PC-9 (cell line): ENCODE results near the gene DLGAP4. TPM values are rescaled to one million over a fixed set of nuclear protein-coding genes. Genes with fewer than 3 reads are reported as not detected.

Source experiments
- BruUV-seq: library from RNA; stranded (reverse); fragments of 400-500 nt; replicated peaks from 2 replicates; lab custom pipeline; 2021; lab: Mats Ljungman, UMichigan
- CTCF ChIA-PET: fragments of 300-600 bp; sonication (Branson Sonifier 250); formaldehyde crosslinking; loops from one replicate; lab custom pipeline; 2022; ENCODE audit warnings: antibody characterized with exemption; lab: Charles Lee
- POLR2A ChIA-PET: fragments of 300-600 bp; sonication (Branson Sonifier 250); formaldehyde crosslinking; loops from one replicate; lab custom pipeline; 2022; ENCODE audit warnings: antibody characterized with exemption; ENCODE audit not compliant: unreplicated experiment; lab: Charles Lee
- DNase-seq, 2 experiments: peaks; one replicate each; pipeline versions ENCODE4 v3.0.0 to v3.0.0-alpha.2; 2015 to 2022; ENCODE audit warnings: mixed read lengths in 1 of 2
- H2AFZ ChIP-seq: fragments of 200-600 bp; sonication (generic); 2 replicates; pipeline ENCODE4 v1.8.1; 2017; ENCODE audit warnings: antibody characterized with exemption
- H3F3A ChIP-seq: fragments of 200-600 bp; sonication (generic); 2 replicates; pipeline ENCODE4 v1.8.1; 2017; ENCODE audit warnings: antibody characterized with exemption, mild to moderate bottlenecking, low read depth; ENCODE audit not compliant: insufficient read depth
- H3K27ac ChIP-seq: fragments of 200-600 bp; sonication (generic); 2 replicates; pipeline ENCODE4 v1.6.1; 2016; ENCODE audit warnings: mixed run types
- H3K27me3 ChIP-seq: fragments of 200-600 bp; sonication (generic); 2 replicates; pipeline ENCODE4 v1.6.1; 2016; ENCODE audit warnings: low read depth, mixed run types; ENCODE audit not compliant: insufficient read depth
- H3K36me3 ChIP-seq: fragments of 200-600 bp; sonication (generic); 2 replicates; pipeline ENCODE4 v1.6.1; 2016; ENCODE audit warnings: low read depth, mixed run types
- H3K4me1 ChIP-seq: fragments of 200-600 bp; sonication (generic); replicated peaks from 2 replicates; pipeline ENCODE4 v1.6.1; 2016; ENCODE audit warnings: mixed run types; ENCODE audit not compliant: insufficient read depth
- H3K4me2 ChIP-seq: fragments of 200-600 bp; sonication (generic); 2 replicates; pipeline ENCODE4 v1.6.1; 2017; ENCODE audit warnings: mixed run types
- H3K4me3 ChIP-seq: fragments of 200-600 bp; sonication (generic); 2 replicates; pipeline ENCODE4 v1.6.1; 2016; ENCODE audit warnings: mixed run types
- H3K79me2 ChIP-seq: fragments of 200-600 bp; sonication (generic); 2 replicates; pipeline ENCODE4 v1.6.1; 2017; ENCODE audit warnings: low read depth, mixed run types
- H3K9me2 ChIP-seq: fragments of 200-600 bp; sonication (generic); 2 replicates; pipeline ENCODE4 v1.8.1; 2017; ENCODE audit warnings: mild to moderate bottlenecking; ENCODE audit not compliant: insufficient read depth
- H3K9me3 ChIP-seq: fragments of 200-600 bp; sonication (generic); 2 replicates; pipeline ENCODE4 v1.8.1; 2016; ENCODE audit warnings: low read depth; ENCODE audit not compliant: insufficient read depth
- H4K20me1 ChIP-seq: fragments of 200-600 bp; sonication (generic); 2 replicates; pipeline ENCODE4 v1.8.1; 2017; ENCODE audit not compliant: insufficient read depth
- CTCF ChIP-seq: fragments of 200-600 bp; sonication (generic); conservative IDR thresholded peaks from 2 replicates; pipeline ENCODE4 v1.6.1; 2017; ENCODE audit warnings: mixed run types, antibody characterized with exemption, mild to moderate bottlenecking, moderate library complexity
- EZH2 ChIP-seq: fragments of 200-600 bp; sonication (generic); IDR thresholded peaks from 2 replicates; pipeline ENCODE4 v1.8.0; 2017; ENCODE audit warnings: antibody characterized with exemption, low read depth
- intact Hi-C: fragments of 100-400 bp; cut with micrococcal nuclease; formaldehyde crosslinking; loops from one replicate; pipeline ENCODE4 v1.10.0; 2022; ENCODE audit not compliant: unreplicated experiment
- total RNA-seq: library from RNA; stranded (reverse); gene quantifications from 2 replicates; pipeline ENCODE4 v1.2.3, GENCODE V29; 2021

Gene DLGAP4
- total RNA-seq, 1 experiment from 2014 or later, result 62.6 TPM

GRCh38 chr20:36362978-36363713, 57.0 kb downstream of the DLGAP4 start:
- Histone ChIP-seq H3K27me3 (peaks cover 36% of the 10 kb centered on the region; the same call in 1 of the 2 replicates), H3F3A (no peaks in the 10 kb centered on the region), H3K9me2 (no peaks in the 10 kb centered on the region), H3K4me1 (no peaks in the 10 kb centered on the region), H3K36me3 (no peaks in the 10 kb centered on the region), H3K79me2 (no peaks in the 10 kb centered on the region), H2AFZ (no peak overlapping the region), H3K4me3 (no peak overlapping the region), H3K27ac (no peak overlapping the region), H3K9me3 (no peaks in the 10 kb centered on the region), H4K20me1 (no peaks in the 10 kb centered on the region), H3K4me2 (no peak overlapping the region)
- intact Hi-C loops, result no loop called here
- CTCF ChIA-PET, result no interaction called here
- POLR2A ChIA-PET, result interaction anchor here (0.6 kb wide), 1 partner anchor 30 kb away, joined by 3 read pairs; no protein-coding TSS in a partner anchor
- TF ChIP-seq CTCF, result no peak
- TF ChIP-seq EZH2, result no peak
- no peak for DNase-seq
- BruUV-seq, result no TSS peak

GRCh38 chr20:36364506-36364905, 58.4 kb downstream of the DLGAP4 start:
- Histone ChIP-seq H3K27me3 (peaks cover 36% of the 10 kb centered on the region; the same call in 1 of the 2 replicates), H3K36me3 (no peaks in the 10 kb centered on the region), H3K4me3 (no peak overlapping the region), H3K79me2 (no peaks in the 10 kb centered on the region), H4K20me1 (no peaks in the 10 kb centered on the region), H3K9me2 (no peaks in the 10 kb centered on the region), H3F3A (no peaks in the 10 kb centered on the region), H3K9me3 (no peaks in the 10 kb centered on the region), H3K4me2 (no peak overlapping the region), H3K27ac (no peak overlapping the region), H2AFZ (no peak overlapping the region), H3K4me1 (no peaks in the 10 kb centered on the region)
- ChIA-PET CTCF (no interaction called here), POLR2A (no interaction called here)
- TF ChIP-seq EZH2, result no peak
- no peak for TF ChIP-seq CTCF
- intact Hi-C loops, result no loop called here
- BruUV-seq, result no TSS peak
- DNase-seq, result no peak

GRCh38 chr20:36366623-36367369, 60.7 kb downstream of the DLGAP4 start:
- no peaks in the 10 kb centered on the region for H3K9me2 ChIP-seq
- H3K27me3 ChIP-seq, result peaks cover 36% of the 10 kb centered on the region
- ChIA-PET CTCF (interaction anchor here (0.6 kb wide), 1 partner anchor 171 kb away, joined by 12 read pairs; no protein-coding TSS in a partner anchor), POLR2A (no interaction called here)
- H3K4me2 ChIP-seq, result no peak overlapping the region
- H3K36me3 ChIP-seq, result no peaks in the 10 kb centered on the region
- H3K27ac ChIP-seq, result no peak overlapping the region
- H3K4me3 ChIP-seq, result no peak overlapping the region
- DNase-seq, result no peak
- H3K9me3 ChIP-seq, result no peaks in the 10 kb centered on the region
- no peaks in the 10 kb centered on the region for H3K4me1 ChIP-seq
- no peak overlapping the region for H2AFZ ChIP-seq
- H4K20me1 ChIP-seq, result no peaks in the 10 kb centered on the region
- H3K79me2 ChIP-seq, result no peaks in the 10 kb centered on the region
- no TSS peak for BruUV-seq
- no peaks in the 10 kb centered on the region for H3F3A ChIP-seq
- intact Hi-C loops, result no loop called here
- TF ChIP-seq EZH2 (no peak), CTCF (no peak)
